GM12801 (cell line): Measurements from ENCODE around the gene MRPS6.

ENCODE experiments used
- CTCF ChIP-seq: IDR thresholded peaks from one replicate; pipeline ENCODE4 v1.5.1; 2011; ENCODE audit warnings: control low read depth; ENCODE audit not compliant: insufficient read length; ENCODE audit errors: extremely low read depth

The MRPS6 gene

GRCh38 chr21:34180826-34181359 is 107.5 kb downstream of the MRPS6 start:
- TF ChIP-seq CTCF: no peak

- TF ChIP-seq CTCF: no peak
Measured at GRCh38 chr21:34181431-34182039, 108.2 kb downstream of the MRPS6 start.

- TF ChIP-seq CTCF: no peak
Measured at GRCh38 chr21:34182436-34182835, 109.1 kb downstream of the MRPS6 start.

GRCh38 chr21:34183331-34183928 is 110.1 kb downstream of the MRPS6 start:
- TF ChIP-seq CTCF: no peak

- no peak for TF ChIP-seq CTCF
Measured at GRCh38 chr21:34184232-34184631, 110.9 kb downstream of the MRPS6 start.

- TF ChIP-seq CTCF: no peak
Measured at GRCh38 chr21:34185026-34185750, 111.8 kb downstream of the MRPS6 start.

- no peak for TF ChIP-seq CTCF
Measured at GRCh38 chr21:34186109-34186719, 112.8 kb downstream of the MRPS6 start.
